Measurements from ENCODE around the gene CACHD1. TPM values are rescaled to one million over a fixed set of nuclear protein-coding genes. Genes with fewer than 3 reads are reported as not detected.

The CACHD1 gene
- polyA plus RNA-seq, 1 of the 3 experiments (the other 2 are of a cell fraction), result 2.2 TPM

DNA sequence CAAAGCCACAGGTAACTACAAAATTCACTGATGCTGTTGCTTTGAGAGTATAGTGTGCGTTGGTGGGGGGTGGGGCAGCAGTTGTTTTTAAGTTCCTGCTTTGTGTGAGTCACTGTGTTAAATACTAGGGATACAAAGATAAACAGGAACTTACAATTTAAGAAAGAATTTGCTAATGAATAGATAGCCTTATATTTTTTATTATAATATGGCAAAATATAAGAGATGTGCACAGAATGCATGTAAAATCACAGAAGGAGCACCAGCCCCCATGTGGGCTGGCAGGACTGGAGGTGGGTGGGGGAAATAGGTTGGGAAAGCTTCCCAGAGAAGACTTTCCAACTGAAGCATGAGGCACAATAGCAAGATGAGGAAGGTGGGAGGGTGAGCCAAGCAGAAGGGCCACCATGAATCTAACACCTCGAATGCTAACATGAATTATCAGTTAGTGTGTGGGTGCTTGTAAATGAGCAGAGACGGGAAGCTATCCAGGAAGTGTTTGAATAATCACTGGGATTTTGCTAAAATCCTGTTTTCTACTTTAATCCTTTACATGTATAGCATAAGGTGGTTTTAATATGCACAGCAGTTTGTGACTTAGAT is 217.9 kb downstream of the CACHD1 start (continued):
- TF ChIP-seq, protein P1, sequence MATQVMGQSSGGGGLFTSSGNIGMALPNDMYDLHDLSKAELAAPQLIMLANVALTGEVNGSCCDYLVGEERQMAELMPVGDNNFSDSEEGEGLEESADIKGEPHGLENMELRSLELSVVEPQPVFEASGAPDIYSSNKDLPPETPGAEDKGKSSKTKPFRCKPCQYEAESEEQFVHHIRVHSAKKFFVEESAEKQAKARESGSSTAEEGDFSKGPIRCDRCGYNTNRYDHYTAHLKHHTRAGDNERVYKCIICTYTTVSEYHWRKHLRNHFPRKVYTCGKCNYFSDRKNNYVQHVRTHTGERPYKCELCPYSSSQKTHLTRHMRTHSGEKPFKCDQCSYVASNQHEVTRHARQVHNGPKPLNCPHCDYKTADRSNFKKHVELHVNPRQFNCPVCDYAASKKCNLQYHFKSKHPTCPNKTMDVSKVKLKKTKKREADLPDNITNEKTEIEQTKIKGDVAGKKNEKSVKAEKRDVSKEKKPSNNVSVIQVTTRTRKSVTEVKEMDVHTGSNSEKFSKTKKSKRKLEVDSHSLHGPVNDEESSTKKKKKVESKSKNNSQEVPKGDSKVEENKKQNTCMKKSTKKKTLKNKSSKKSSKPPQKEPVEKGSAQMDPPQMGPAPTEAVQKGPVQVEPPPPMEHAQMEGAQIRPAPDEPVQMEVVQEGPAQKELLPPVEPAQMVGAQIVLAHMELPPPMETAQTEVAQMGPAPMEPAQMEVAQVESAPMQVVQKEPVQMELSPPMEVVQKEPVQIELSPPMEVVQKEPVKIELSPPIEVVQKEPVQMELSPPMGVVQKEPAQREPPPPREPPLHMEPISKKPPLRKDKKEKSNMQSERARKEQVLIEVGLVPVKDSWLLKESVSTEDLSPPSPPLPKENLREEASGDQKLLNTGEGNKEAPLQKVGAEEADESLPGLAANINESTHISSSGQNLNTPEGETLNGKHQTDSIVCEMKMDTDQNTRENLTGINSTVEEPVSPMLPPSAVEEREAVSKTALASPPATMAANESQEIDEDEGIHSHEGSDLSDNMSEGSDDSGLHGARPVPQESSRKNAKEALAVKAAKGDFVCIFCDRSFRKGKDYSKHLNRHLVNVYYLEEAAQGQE (IDR thresholded peaks at IDR 0.05; ENCODE audit: low read depth, low read length), result no peak
- TF ChIP-seq RXRA (IDR thresholded peaks at IDR 0.05; ENCODE audit: borderline replicate concordance, low read depth) (no peak), FOXJ3 (CRISPR knock-in tag; IDR thresholded peaks at IDR 0.05) (no peak), RAD21 (IDR thresholded peaks at IDR 0.05; ENCODE audit: low read length) (no peak)

DNA sequence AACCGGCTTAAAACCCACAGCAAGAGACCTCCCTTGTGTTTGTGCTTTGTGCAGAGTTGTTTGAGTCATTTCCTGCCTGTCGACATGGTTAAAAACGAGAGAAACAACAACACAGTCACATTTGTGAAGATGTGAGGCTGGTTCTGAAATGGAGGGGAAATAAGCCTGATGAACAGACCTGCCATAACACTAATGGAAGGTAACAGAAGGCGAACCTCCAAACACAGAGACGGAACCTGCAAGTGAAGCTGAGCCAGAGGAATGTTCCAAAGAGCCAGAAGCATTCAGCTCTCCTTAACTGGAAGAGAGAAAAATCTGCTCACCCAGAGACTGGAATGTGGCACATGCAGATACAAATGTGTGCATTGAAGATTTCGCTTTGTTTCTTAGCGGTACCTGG is 221.7 kb downstream of the CACHD1 start:
- WGBS (ENCODE audit: low lambda C conversion rate), result 77% methylated on average over 7 of the region's 7 CpGs
- H3K36me3 ChIP-seq (replicated peaks in 1 of 2; ENCODE audit: control insufficient read depth in 1 of 2, insufficient read depth in 2 of 2, low read length in 1 of 2), result peaks cover 5 to 35% of the 10 kb centered on the region in 2 experiments
- H3K27me3 ChIP-seq (ENCODE audit: insufficient read depth), result no peaks in the 10 kb centered on the region
- TF ChIP-seq TAF1 (IDR thresholded peaks at IDR 0.05; ENCODE audit: borderline replicate concordance, low read depth, low read length) (no peak), EZH2phosphoT487 (IDR thresholded peaks at IDR 0.05; ENCODE audit: borderline replicate concordance, low read depth) (no peak), MEF2A (IDR thresholded peaks at IDR 0.05; ENCODE audit: borderline replicate concordance, low read depth) (no peak), EP300 (IDR thresholded peaks at IDR 0.05; ENCODE audit: borderline replicate concordance in 1 of 2, low read depth in 1 of 2, low read length in 1 of 2) (no peak), RCOR1 (IDR thresholded peaks at IDR 0.05; ENCODE audit: low read length) (no peak), FOXM1 (IDR thresholded peaks at IDR 0.05; ENCODE audit: low read depth) (no peak), JUND (IDR thresholded peaks at IDR 0.05) (no peak), FOSL2 (IDR thresholded peaks at IDR 0.05; ENCODE audit: borderline replicate concordance, low read depth) (no peak), TCF12 (IDR thresholded peaks at IDR 0.05) (no peak), RFX5 (IDR thresholded peaks at IDR 0.05; ENCODE audit: low read length) (no peak), NFIC (IDR thresholded peaks at IDR 0.05; ENCODE audit: borderline replicate concordance) (no peak), MXI1 (IDR thresholded peaks at IDR 0.05; ENCODE audit: low read depth, low read length) (no peak), SMC3 (IDR thresholded peaks at IDR 0.05; ENCODE audit: low read depth, low read length) (no peak)
- TF ChIP-seq, protein P2, sequence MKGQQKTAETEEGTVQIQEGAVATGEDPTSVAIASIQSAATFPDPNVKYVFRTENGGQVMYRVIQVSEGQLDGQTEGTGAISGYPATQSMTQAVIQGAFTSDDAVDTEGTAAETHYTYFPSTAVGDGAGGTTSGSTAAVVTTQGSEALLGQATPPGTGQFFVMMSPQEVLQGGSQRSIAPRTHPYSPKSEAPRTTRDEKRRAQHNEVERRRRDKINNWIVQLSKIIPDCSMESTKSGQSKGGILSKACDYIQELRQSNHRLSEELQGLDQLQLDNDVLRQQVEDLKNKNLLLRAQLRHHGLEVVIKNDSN (IDR thresholded peaks at IDR 0.05; ENCODE audit: borderline replicate concordance, low read depth), result no peak
- TF ChIP-seq, protein P3, sequence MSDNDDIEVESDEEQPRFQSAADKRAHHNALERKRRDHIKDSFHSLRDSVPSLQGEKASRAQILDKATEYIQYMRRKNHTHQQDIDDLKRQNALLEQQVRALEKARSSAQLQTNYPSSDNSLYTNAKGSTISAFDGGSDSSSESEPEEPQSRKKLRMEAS (IDR thresholded peaks at IDR 0.05; ENCODE audit: low read depth), result no peak
- TF ChIP-seq, protein P4, sequence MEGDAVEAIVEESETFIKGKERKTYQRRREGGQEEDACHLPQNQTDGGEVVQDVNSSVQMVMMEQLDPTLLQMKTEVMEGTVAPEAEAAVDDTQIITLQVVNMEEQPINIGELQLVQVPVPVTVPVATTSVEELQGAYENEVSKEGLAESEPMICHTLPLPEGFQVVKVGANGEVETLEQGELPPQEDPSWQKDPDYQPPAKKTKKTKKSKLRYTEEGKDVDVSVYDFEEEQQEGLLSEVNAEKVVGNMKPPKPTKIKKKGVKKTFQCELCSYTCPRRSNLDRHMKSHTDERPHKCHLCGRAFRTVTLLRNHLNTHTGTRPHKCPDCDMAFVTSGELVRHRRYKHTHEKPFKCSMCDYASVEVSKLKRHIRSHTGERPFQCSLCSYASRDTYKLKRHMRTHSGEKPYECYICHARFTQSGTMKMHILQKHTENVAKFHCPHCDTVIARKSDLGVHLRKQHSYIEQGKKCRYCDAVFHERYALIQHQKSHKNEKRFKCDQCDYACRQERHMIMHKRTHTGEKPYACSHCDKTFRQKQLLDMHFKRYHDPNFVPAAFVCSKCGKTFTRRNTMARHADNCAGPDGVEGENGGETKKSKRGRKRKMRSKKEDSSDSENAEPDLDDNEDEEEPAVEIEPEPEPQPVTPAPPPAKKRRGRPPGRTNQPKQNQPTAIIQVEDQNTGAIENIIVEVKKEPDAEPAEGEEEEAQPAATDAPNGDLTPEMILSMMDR (IDR thresholded peaks at IDR 0.05), result no peak
- H3K27ac ChIP-seq (ENCODE audit: low read depth in 2 of 2, low read length in 1 of 2), result no peak overlapping the region; a peak in 1 of 4 replicates
- no peak overlapping the region for H3K9ac ChIP-seq
- no peaks in the 10 kb centered on the region for H3K9me3 ChIP-seq
- H3K4me1 ChIP-seq (ENCODE audit: control insufficient read depth in 1 of 2, insufficient read depth in 2 of 2, low read depth in 1 of 2, low read length in 1 of 2), result peaks cover 0 to 26% of the 10 kb centered on the region in 2 experiments; a peak in 1 of 4 replicates
- H3K4me3 ChIP-seq (ENCODE audit: low read depth in 2 of 2, low read length in 1 of 2), result no peak overlapping the region
- ChIA-PET POLR2A (no interaction called here), CTCF (interaction anchor here (1.0 to 2.1 kb wide), 3 partner anchors 16 to 422 kb away, joined by 3 to 18 read pairs (median 3); no protein-coding TSS in a partner anchor)
- H4K20me1 ChIP-seq (ENCODE audit: insufficient read depth), result no peaks in the 10 kb centered on the region
- H3K9me2 ChIP-seq, result no peaks in the 10 kb centered on the region
- H3K4me2 ChIP-seq, result no peak overlapping the region
- no peaks in the 10 kb centered on the region for H3K79me2 ChIP-seq (ENCODE audit: insufficient read depth)
- H2AFZ ChIP-seq (ENCODE audit: low read depth), result no peak overlapping the region
- no peaks in the 10 kb centered on the region for H3F3A ChIP-seq (replicated peaks; ENCODE audit: insufficient read depth)
- DNase-seq, result no peak
